Testis (tissue), 2 donors: ENCODE results near the gene ARHGEF28.

Experiments
- CTCF ChIP-seq, 3 experiments: fragments of 450-650 bp in 2 of 3; fragments of 200-600 bp in 1 of 3; sonication (generic) in 1 of 3; IDR thresholded peaks; one replicate each; pipeline ENCODE4 v1.5.1; 2016 to 2019; ENCODE audit warnings: antibody characterized with exemption in 3 of 3, mild to moderate bottlenecking in 2 of 3, moderate library complexity in 1 of 3
- POLR2A ChIP-seq: fragments of 450-650 bp; IDR thresholded peaks from one replicate; pipeline ENCODE4 v1.6.1; 2017; ENCODE audit warnings: antibody characterized with exemption, mild to moderate bottlenecking, moderate library complexity

- TF ChIP-seq CTCF (IDR thresholded peaks at IDR 0.05) (no peak), POLR2A (no peak)
These were observed 297.0 kb downstream of the ARHGEF28 start for GRCh38 chr5:73922875-73923557.
